Transverse colon (tissue), 4 donors: Measurements from ENCODE around the gene TCEAL1.

ENCODE experiments used
- CTCF ChIP-seq, 5 experiments: fragments of 200-600 bp in 3 of 5; fragments of 450-650 bp in 2 of 5; sonication (generic) in 3 of 5; IDR thresholded peaks; 1 replicate in 2 of 5; 2 replicates in 3 of 5; pipeline ENCODE4 v1.5.1; 2016 to 2017; ENCODE audit warnings: antibody characterized with exemption in 5 of 5, inconsistent platforms in 3 of 5, mild to moderate bottlenecking in 2 of 5, moderate library complexity in 1 of 5
- EP300 ChIP-seq: sonication (generic); formaldehyde crosslinking; IDR thresholded peaks from one replicate; pipeline ENCODE4 v1.6.1; 2017; ENCODE audit warnings: antibody characterized with exemption, low read depth
- POLR2A ChIP-seq: fragments of 450-650 bp; IDR thresholded peaks from one replicate; pipeline ENCODE4 v1.6.1; 2016; ENCODE audit warnings: antibody characterized with exemption, mild to moderate bottlenecking, moderate library complexity
- POLR2AphosphoS5 ChIP-seq, 3 donors: sonication (generic); formaldehyde crosslinking; IDR thresholded peaks; one replicate each; pipeline ENCODE4 v1.6.1; 2016; ENCODE audit warnings: antibody characterized with exemption in 3 of 3

- TF ChIP-seq CTCF (IDR thresholded peaks at IDR 0.05) (no peak), POLR2AphosphoS5 (IDR thresholded peaks at IDR 0.05) (no peak), EP300 (no peak), POLR2A (no peak)
Measured at GRCh38 chrX:103666202-103667107, 37.7 kb downstream of the TCEAL1 start.
